MCF 10A (cell line): Measurements from ENCODE around the gene ARL15. TPM values are rescaled to one million over a fixed set of nuclear protein-coding genes. Genes with fewer than 3 reads are reported as not detected.

ENCODE experiments used
- BruUV-seq: library from RNA; stranded (reverse); fragments of 400-500 nt; replicated peaks from 2 replicates; lab custom pipeline; 2021; lab: Mats Ljungman, UMichigan
- CTCF ChIA-PET: fragments of 300-600 bp; sonication (Branson Sonifier 250); formaldehyde crosslinking; extraction: SDS; loops from one replicate; lab custom pipeline; 2021; ENCODE audit warnings: antibody characterized with exemption, inconsistent platforms; lab: Yijun Ruan, JAX
- POLR2A ChIA-PET: fragments of 300-600, 350-650 bp; sonication (Branson Sonifier 250); formaldehyde crosslinking; extraction: SDS; loops from one replicate; lab custom pipeline; 2020; ENCODE audit warnings: antibody characterized with exemption, inconsistent platforms; lab: Yijun Ruan, JAX
- DNase-seq: peaks from one replicate; pipeline ENCODE4 v3.0.0-alpha.2; 2018; ENCODE audit not compliant: unreplicated experiment
- H3K27ac Mint-ChIP-seq: one replicate; pipeline ENCODE4 v1.8.0; 2022; ENCODE audit warnings: mild to moderate bottlenecking, low read depth, mixed read lengths; ENCODE audit not compliant: unreplicated experiment
- H3K27me3 Mint-ChIP-seq: one replicate; pipeline ENCODE4 v1.8.0; 2022; ENCODE audit warnings: mixed read lengths; ENCODE audit not compliant: insufficient read depth, unreplicated experiment
- H3K36me3 Mint-ChIP-seq: one replicate; pipeline ENCODE4 v1.8.0; 2022; ENCODE audit warnings: mild to moderate bottlenecking, moderate library complexity, mixed read lengths; ENCODE audit not compliant: insufficient read depth, unreplicated experiment
- H3K4me1 Mint-ChIP-seq: one replicate; pipeline ENCODE4 v1.8.0; 2022; ENCODE audit warnings: mixed read lengths; ENCODE audit not compliant: insufficient read depth, unreplicated experiment
- H3K4me3 Mint-ChIP-seq: one replicate; pipeline ENCODE4 v1.8.0; 2022; ENCODE audit warnings: mild to moderate bottlenecking, moderate library complexity, mixed read lengths; ENCODE audit not compliant: unreplicated experiment
- H3K9me3 Mint-ChIP-seq: one replicate; pipeline ENCODE4 v1.8.0; 2022; ENCODE audit warnings: mixed read lengths; ENCODE audit not compliant: unreplicated experiment
- intact Hi-C: fragments of 100-400 bp; cut with micrococcal nuclease; formaldehyde crosslinking; loops from 2 replicates; pipeline ENCODE4 v1.14.1; 2022
- total RNA-seq: library from RNA; stranded (reverse); gene quantifications from 2 replicates; pipeline ENCODE4 v1.2.3, GENCODE V29; 2022
- TF ChIP-seq, protein P1 (sequence below): fragments of 200-600 bp; IDR thresholded peaks from one replicate; pipeline ENCODE4 v1.8.0; 2022; ENCODE audit warnings: antibody characterized with exemption, mild to moderate bottlenecking; ENCODE audit not compliant: unreplicated experiment

ARL15 gene
- total RNA-seq, 1 experiment from 2014 or later = 11.3 TPM

DNA sequence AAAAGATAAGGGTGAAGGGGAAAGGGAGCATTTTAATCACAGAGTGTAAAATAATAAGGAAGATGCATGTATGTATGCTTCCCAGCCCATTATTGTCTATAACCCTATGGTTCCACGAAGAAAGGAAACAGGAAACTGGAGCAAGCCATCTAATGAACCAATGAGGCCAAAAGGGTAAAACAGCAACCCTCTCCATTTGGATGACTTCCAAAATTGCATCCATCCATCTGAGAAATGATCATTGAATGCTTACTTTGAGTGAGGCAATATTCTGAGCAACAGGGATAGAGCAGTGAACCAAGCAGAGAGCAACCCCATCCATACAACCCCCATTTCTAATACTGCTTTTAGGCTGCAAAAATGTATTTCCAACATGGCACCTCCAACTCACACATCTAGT lies 46.9 kb downstream of the ARL15 start:
- no TSS peak for BruUV-seq
- TF ChIP-seq, protein P1, sequence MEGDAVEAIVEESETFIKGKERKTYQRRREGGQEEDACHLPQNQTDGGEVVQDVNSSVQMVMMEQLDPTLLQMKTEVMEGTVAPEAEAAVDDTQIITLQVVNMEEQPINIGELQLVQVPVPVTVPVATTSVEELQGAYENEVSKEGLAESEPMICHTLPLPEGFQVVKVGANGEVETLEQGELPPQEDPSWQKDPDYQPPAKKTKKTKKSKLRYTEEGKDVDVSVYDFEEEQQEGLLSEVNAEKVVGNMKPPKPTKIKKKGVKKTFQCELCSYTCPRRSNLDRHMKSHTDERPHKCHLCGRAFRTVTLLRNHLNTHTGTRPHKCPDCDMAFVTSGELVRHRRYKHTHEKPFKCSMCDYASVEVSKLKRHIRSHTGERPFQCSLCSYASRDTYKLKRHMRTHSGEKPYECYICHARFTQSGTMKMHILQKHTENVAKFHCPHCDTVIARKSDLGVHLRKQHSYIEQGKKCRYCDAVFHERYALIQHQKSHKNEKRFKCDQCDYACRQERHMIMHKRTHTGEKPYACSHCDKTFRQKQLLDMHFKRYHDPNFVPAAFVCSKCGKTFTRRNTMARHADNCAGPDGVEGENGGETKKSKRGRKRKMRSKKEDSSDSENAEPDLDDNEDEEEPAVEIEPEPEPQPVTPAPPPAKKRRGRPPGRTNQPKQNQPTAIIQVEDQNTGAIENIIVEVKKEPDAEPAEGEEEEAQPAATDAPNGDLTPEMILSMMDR = no peak

DNA sequence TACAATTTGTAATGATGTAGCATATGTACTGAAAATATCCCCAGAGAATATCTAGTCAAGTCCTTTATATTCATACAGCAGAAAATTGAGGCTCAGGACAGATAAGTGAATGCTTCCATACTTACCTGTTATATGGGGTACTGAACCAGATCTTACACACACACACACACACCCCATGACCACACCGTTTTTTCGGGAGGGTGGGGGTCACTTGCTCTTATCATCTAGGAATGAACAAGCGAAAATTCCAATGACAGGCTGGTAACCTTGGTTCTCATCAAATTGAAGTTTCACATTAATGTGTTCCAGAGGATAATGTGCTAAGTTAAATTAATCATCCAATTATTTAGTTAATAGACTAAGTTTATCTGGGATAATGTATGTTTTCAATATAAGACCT lies 48.8 kb downstream of the ARL15 start:
- BruUV-seq = no TSS peak
- no peaks in the 10 kb centered on the region for H3K9me3 Mint-ChIP-seq
- POLR2A ChIA-PET = no interaction called here
- DNase-seq = no peak
- H3K27me3 Mint-ChIP-seq = no peaks in the 10 kb centered on the region
- no peak overlapping the region for H3K4me3 Mint-ChIP-seq
- intact Hi-C loops = no loop called here
- H3K36me3 Mint-ChIP-seq = no peaks in the 10 kb centered on the region
- no peak overlapping the region for H3K27ac Mint-ChIP-seq
- CTCF ChIA-PET = interaction anchor here (0.6 kb wide), 1 partner anchor 1803 kb away, joined by 4 read pairs; no protein-coding TSS in a partner anchor
- H3K4me1 Mint-ChIP-seq = no peaks in the 10 kb centered on the region
- TF ChIP-seq, protein P1 = no peak

More for the DNA sequence above, 46.9 kb downstream of the ARL15 start:
- POLR2A ChIA-PET = no interaction called here
- no peak for DNase-seq
- Mint-ChIP-seq H3K27ac (no peak overlapping the region), H3K27me3 (no peaks in the 10 kb centered on the region), H3K4me1 (no peaks in the 10 kb centered on the region), H3K4me3 (no peak overlapping the region), H3K9me3 (no peaks in the 10 kb centered on the region), H3K36me3 (no peaks in the 10 kb centered on the region)
- CTCF ChIA-PET = no interaction called here
- intact Hi-C loops = no loop called here

DNA sequence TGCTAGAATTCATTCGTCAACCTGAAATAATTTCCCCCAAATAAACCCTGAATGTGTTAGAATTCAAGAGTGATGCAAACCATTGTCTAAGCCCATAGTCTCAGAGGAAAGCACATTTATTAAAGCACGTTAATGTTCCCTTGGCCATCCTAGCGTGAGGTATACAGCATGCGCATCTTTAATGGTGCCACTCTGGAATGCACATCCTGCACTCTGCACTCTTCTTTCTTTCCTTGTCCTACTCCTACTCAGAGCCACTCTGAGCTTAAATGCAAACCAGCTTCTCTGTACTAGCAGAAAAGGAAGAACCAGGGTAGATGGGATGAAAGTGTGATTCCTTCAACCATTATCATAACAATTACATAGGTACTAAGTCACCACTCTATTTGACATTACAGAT lies 50.4 kb downstream of the ARL15 start:
- H3K4me1 Mint-ChIP-seq = no peaks in the 10 kb centered on the region
- no TSS peak for BruUV-seq
- DNase-seq = no peak
- no peak overlapping the region for H3K4me3 Mint-ChIP-seq
- no peaks in the 10 kb centered on the region for H3K36me3 Mint-ChIP-seq
- ChIA-PET CTCF (interaction anchor here (1.5 to 2.3 kb wide), 2 partner anchors 16 to 229 kb away, joined by 5 to 9 read pairs; no protein-coding TSS in a partner anchor), POLR2A (interaction anchor here (0.7 kb wide), 2 partner anchors 9 to 58 kb away, joined by 3 read pairs; no protein-coding TSS in a partner anchor)
- H3K27ac Mint-ChIP-seq = no peak overlapping the region
- intact Hi-C loops = no loop called here
- TF ChIP-seq, protein P1 = no peak
- no peaks in the 10 kb centered on the region for H3K9me3 Mint-ChIP-seq
- H3K27me3 Mint-ChIP-seq = no peaks in the 10 kb centered on the region

DNA sequence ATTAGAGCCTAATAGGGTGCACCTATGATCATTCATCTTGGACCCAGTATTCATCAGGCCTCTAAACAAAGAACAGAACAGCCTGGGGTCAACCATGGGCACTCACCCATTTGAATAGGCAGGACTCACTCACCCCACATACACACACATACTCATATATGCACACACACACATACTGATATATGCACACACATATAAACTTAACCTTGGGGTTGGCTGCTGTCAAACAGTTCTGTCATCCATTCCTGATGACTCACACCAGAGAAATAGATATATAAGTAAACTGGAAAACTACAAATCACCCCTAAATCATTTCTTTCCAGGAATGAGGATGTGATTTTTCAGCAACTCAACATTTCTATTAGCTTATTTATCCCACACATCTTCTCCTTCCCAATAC lies 51.3 kb downstream of the ARL15 start:
- TF ChIP-seq, protein P1 = no peak
- Mint-ChIP-seq H3K27me3 (no peaks in the 10 kb centered on the region), H3K4me3 (no peak overlapping the region), H3K4me1 (no peaks in the 10 kb centered on the region), H3K9me3 (no peaks in the 10 kb centered on the region), H3K36me3 (no peaks in the 10 kb centered on the region), H3K27ac (no peak overlapping the region)
- BruUV-seq = no TSS peak
- no peak for DNase-seq
- intact Hi-C loops = no loop called here
- POLR2A ChIA-PET = no interaction called here
- CTCF ChIA-PET = interaction anchor here (0.6 to 2.3 kb wide), 7 partner anchors 11 to 230 kb away, joined by 3 to 9 read pairs (median 5); no protein-coding TSS in a partner anchor
